HEK293 (cell line): ENCODE results near the gene WDR75.

Experiments used
- CTCF ChIA-PET: fragments of 350-600 bp; formaldehyde crosslinking; extraction: SDS; loops from one replicate; lab custom pipeline; 2021; ENCODE audit warnings: antibody characterized with exemption; lab: Yijun Ruan, JAX
- POLR2A ChIA-PET: fragments of 300-600 bp; formaldehyde crosslinking; extraction: SDS; loops from one replicate; lab custom pipeline; 2020; ENCODE audit warnings: antibody characterized with exemption, inconsistent platforms; lab: Yijun Ruan, JAX
- H3K27ac ChIP-seq: fragments of 200-500 bp; sonication (Bioruptor generic); 2 replicates; pipeline ENCODE4 v1.5.1; 2014; ENCODE audit warnings: low read depth, low read length, control low read depth, inconsistent platforms; ENCODE audit errors: extremely low read depth
- H3K36me3 ChIP-seq, 2 experiments: fragments of 200-500 bp in 1 of 2; sonication (Bioruptor generic) in 1 of 2; 1 replicate in 1 of 2; 2 replicates in 1 of 2; pipeline ENCODE4 v1.5.1; 2014 to 2017; ENCODE audit warnings: inconsistent platforms in 2 of 2, low read length in 2 of 2; ENCODE audit not compliant: control insufficient read depth in 2 of 2, insufficient read depth in 1 of 2
- H3K4me1 ChIP-seq: fragments of 200-500 bp; sonication (Bioruptor generic); 2 replicates; pipeline ENCODE4 v1.5.1; 2014; ENCODE audit warnings: mild to moderate bottlenecking, low read length, inconsistent platforms; ENCODE audit not compliant: control insufficient read depth, insufficient read depth
- H3K4me3 ChIP-seq: 2 replicates; pipeline ENCODE4 v1.5.1; 2011; ENCODE audit warnings: low read depth, mild to moderate bottlenecking, control low read depth, low read length, moderate library complexity
- H3K9me3 ChIP-seq: fragments of 200-500 bp; sonication (Bioruptor generic); 2 replicates; pipeline ENCODE4 v1.5.1; 2014; ENCODE audit warnings: low read depth, low read length, inconsistent platforms; ENCODE audit not compliant: control insufficient read depth, insufficient read depth
- FEZF1 ChIP-seq: fragments of 450-650 bp; formaldehyde crosslinking; IDR thresholded peaks from 2 replicates; pipeline ENCODE4 v1.5.1; 2016; ENCODE audit warnings: missing biosample characterization, missing genetic modification characterization
- MYNN ChIP-seq: fragments of 450-650 bp; formaldehyde crosslinking; IDR thresholded peaks from 2 replicates; pipeline ENCODE4 v1.5.1; 2016; ENCODE audit warnings: missing biosample characterization, missing genetic modification characterization, borderline replicate concordance
- PRDM1 ChIP-seq: fragments of 450-650 bp; formaldehyde crosslinking; IDR thresholded peaks from 2 replicates; pipeline ENCODE4; 2016; ENCODE audit warnings: missing biosample characterization, missing genetic modification characterization
- REPIN1 ChIP-seq: fragments of 450-650 bp; formaldehyde crosslinking; IDR thresholded peaks from 2 replicates; pipeline ENCODE4 v1.5.1; 2017; ENCODE audit warnings: missing biosample characterization, missing genetic modification characterization, low read depth
- ZBTB17 ChIP-seq: fragments of 450-650 bp; formaldehyde crosslinking; IDR thresholded peaks from 2 replicates; pipeline ENCODE4 v1.5.1; 2016; ENCODE audit warnings: missing biosample characterization, missing genetic modification characterization
- ZBTB7A ChIP-seq: fragments of 450-650 bp; formaldehyde crosslinking; IDR thresholded peaks from 2 replicates; pipeline ENCODE4 v1.5.1; 2016; ENCODE audit warnings: low read depth, missing biosample characterization, missing genetic modification characterization
- ZBTB8A ChIP-seq: fragments of 450-650 bp; formaldehyde crosslinking; IDR thresholded peaks from 2 replicates; pipeline ENCODE4 v1.5.1; 2016; ENCODE audit warnings: missing biosample characterization, missing genetic modification characterization
- ZFP37 ChIP-seq: fragments of 450-650 bp; formaldehyde crosslinking; IDR thresholded peaks from 2 replicates; pipeline ENCODE4 v1.5.1; 2016; ENCODE audit warnings: missing biosample characterization, missing genetic modification characterization
- ZNF112 ChIP-seq: fragments of 450-650 bp; formaldehyde crosslinking; IDR thresholded peaks from 2 replicates; pipeline ENCODE4 v1.5.0; 2017; ENCODE audit warnings: missing biosample characterization, missing genetic modification characterization
- ZNF140 ChIP-seq: fragments of 450-650 bp; formaldehyde crosslinking; IDR thresholded peaks from 2 replicates; pipeline ENCODE4 v1.5.1; 2016; ENCODE audit warnings: missing biosample characterization, missing genetic modification characterization
- ZNF16 ChIP-seq: fragments of 450-650 bp; formaldehyde crosslinking; IDR thresholded peaks from 2 replicates; pipeline ENCODE4 v1.5.1; 2016; ENCODE audit warnings: low read depth, missing biosample characterization, missing genetic modification characterization
- ZNF211 ChIP-seq: fragments of 450-650 bp; formaldehyde crosslinking; IDR thresholded peaks from 2 replicates; pipeline ENCODE4 v1.5.1; 2016; ENCODE audit warnings: low read depth, missing biosample characterization, missing genetic modification characterization
- ZNF223 ChIP-seq: fragments of 450-650 bp; formaldehyde crosslinking; IDR thresholded peaks from 2 replicates; pipeline ENCODE4 v1.5.1; 2016; ENCODE audit warnings: missing biosample characterization, missing genetic modification characterization
- ZNF433 ChIP-seq: fragments of 450-650 bp; formaldehyde crosslinking; IDR thresholded peaks from 2 replicates; pipeline ENCODE4 v1.5.1; 2016; ENCODE audit warnings: missing biosample characterization, missing genetic modification characterization, low read depth
- ZNF449 ChIP-seq: fragments of 450-650 bp; formaldehyde crosslinking; IDR thresholded peaks from 2 replicates; pipeline ENCODE4 v1.5.1; 2017; ENCODE audit warnings: missing biosample characterization, mild to moderate bottlenecking, missing genetic modification characterization, moderate library complexity
- ZNF501 ChIP-seq: fragments of 450-650 bp; formaldehyde crosslinking; IDR thresholded peaks from 2 replicates; pipeline ENCODE4 v1.5.1; 2016; ENCODE audit warnings: missing biosample characterization, missing genetic modification characterization
- ZNF510 ChIP-seq: fragments of 450-650 bp; formaldehyde crosslinking; IDR thresholded peaks from 2 replicates; pipeline ENCODE4 v1.5.1; 2018; ENCODE audit warnings: mild to moderate bottlenecking, missing genetic modification characterization, missing biosample characterization; ENCODE audit not compliant: insufficient replicate concordance
- ZNF555 ChIP-seq: fragments of 450-650 bp; formaldehyde crosslinking; conservative IDR thresholded peaks from 2 replicates; pipeline ENCODE4 v1.5.1; 2017; ENCODE audit warnings: missing biosample characterization, mild to moderate bottlenecking, missing genetic modification characterization, inconsistent platforms
- ZNF558 ChIP-seq: fragments of 450-650 bp; formaldehyde crosslinking; IDR thresholded peaks from 2 replicates; pipeline ENCODE4 v1.5.1; 2016; ENCODE audit warnings: missing biosample characterization, missing genetic modification characterization
- ZNF561 ChIP-seq: fragments of 450-650 bp; IDR thresholded peaks from 2 replicates; pipeline ENCODE4 v1.5.1; 2018; ENCODE audit warnings: missing biosample characterization, missing genetic modification characterization, borderline replicate concordance
- ZNF580 ChIP-seq: fragments of 450-650 bp; formaldehyde crosslinking; IDR thresholded peaks from 2 replicates; pipeline ENCODE4 v1.5.1; 2016; ENCODE audit warnings: missing biosample characterization, missing genetic modification characterization
- ZNF610 ChIP-seq: fragments of 450-650 bp; formaldehyde crosslinking; IDR thresholded peaks from 2 replicates; pipeline ENCODE4 v1.5.1; 2016; ENCODE audit warnings: missing biosample characterization, missing genetic modification characterization, borderline replicate concordance
- ZNF664 ChIP-seq: fragments of 450-650 bp; formaldehyde crosslinking; IDR thresholded peaks from 2 replicates; pipeline ENCODE4 v1.5.1; 2016; ENCODE audit warnings: missing biosample characterization, missing genetic modification characterization
- ZNF704 ChIP-seq: fragments of 450-650 bp; formaldehyde crosslinking; IDR thresholded peaks from 2 replicates; pipeline ENCODE4 v1.5.1; 2016; ENCODE audit warnings: missing biosample characterization, missing genetic modification characterization
- ZNF792 ChIP-seq: fragments of 450-650 bp; formaldehyde crosslinking; IDR thresholded peaks from 2 replicates; pipeline ENCODE4 v1.5.1; 2016; ENCODE audit warnings: missing biosample characterization, missing genetic modification characterization
- ZNF830 ChIP-seq: fragments of 450-650 bp; IDR thresholded peaks from 2 replicates; pipeline ENCODE4 v1.5.0; 2018; ENCODE audit warnings: missing biosample characterization, missing genetic modification characterization, low read depth, mild to moderate bottlenecking, moderate library complexity
- TF ChIP-seq, protein P1 (sequence below): sonication (generic); formaldehyde crosslinking; IDR thresholded peaks from 2 replicates; pipeline ENCODE4 v1.8.1; 2022; ENCODE audit warnings: mild to moderate bottlenecking, moderate library complexity, missing genetic modification reagents

WDR75 gene

GRCh38 chr2:189409131-189409530 lies 32.1 kb upstream of the WDR75 start:
- no peak for TF ChIP-seq ZNF223
- no peak for TF ChIP-seq ZNF510
- no peak for TF ChIP-seq ZBTB7A (tag by site-specific recombination)
- TF ChIP-seq FEZF1 (tag by site-specific recombination) = no peak
- no peak for TF ChIP-seq ZNF558 (tag by site-specific recombination)
- no peak for TF ChIP-seq ZNF501
- no peak for TF ChIP-seq ZFP37 (tag by site-specific recombination)
- no peak for TF ChIP-seq ZNF16 (tag by site-specific recombination)
- no peak for TF ChIP-seq ZNF830
- TF ChIP-seq, protein P1, sequence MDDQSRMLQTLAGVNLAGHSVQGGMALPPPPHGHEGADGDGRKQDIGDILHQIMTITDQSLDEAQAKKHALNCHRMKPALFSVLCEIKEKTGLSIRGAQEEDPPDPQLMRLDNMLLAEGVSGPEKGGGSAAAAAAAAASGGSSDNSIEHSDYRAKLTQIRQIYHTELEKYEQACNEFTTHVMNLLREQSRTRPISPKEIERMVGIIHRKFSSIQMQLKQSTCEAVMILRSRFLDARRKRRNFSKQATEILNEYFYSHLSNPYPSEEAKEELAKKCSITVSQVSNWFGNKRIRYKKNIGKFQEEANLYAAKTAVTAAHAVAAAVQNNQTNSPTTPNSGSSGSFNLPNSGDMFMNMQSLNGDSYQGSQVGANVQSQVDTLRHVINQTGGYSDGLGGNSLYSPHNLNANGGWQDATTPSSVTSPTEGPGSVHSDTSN (CRISPR knock-in tag) = no peak
- TF ChIP-seq MYNN (tag by site-specific recombination) = no peak
- no peak for TF ChIP-seq ZBTB17 (tag by site-specific recombination)
- TF ChIP-seq ZNF664 (tag by site-specific recombination) = no peak
- TF ChIP-seq ZNF610 (tag by site-specific recombination) = no peak
- TF ChIP-seq ZNF561 (tag by site-specific recombination) = no peak
- TF ChIP-seq ZNF433 (tag by site-specific recombination) = no peak
- TF ChIP-seq ZBTB8A (tag by site-specific recombination) = no peak
- no peak for TF ChIP-seq ZNF555 (tag by site-specific recombination)
- no peak for TF ChIP-seq ZNF792 (tag by site-specific recombination)
- no peak for TF ChIP-seq ZNF704
- TF ChIP-seq, all 188 proteins: peak for 0
- CTCF ChIA-PET = interaction anchor here (1.2 to 1.9 kb wide), 3 partner anchors 266 to 425 kb away, joined by 3 to 10 read pairs (median 5); no protein-coding TSS in a partner anchor
- 0 out of 2 replicates have a peak, but pooled peaks cover 4% of the 10 kb centered on the region for H3K4me1 ChIP-seq

DNA sequence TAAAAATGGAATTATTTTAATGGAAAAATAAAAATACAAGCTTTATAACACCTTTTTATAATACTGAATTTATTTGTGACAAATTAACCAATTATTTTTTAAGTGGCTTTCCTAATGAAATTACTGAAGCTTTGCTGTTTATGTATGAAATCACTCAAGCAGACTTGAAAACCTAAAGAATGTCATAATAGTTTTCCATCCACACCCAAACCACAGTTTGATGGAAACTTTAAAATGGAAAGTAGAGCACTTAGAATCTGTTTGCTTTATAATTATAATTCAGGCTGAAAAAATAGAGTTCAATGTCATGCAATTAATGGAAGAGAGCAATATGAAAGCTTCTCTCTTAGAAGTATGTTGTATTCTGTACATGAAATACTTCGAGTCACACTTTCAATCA lies 31.6 kb upstream of the WDR75 start:
- H3K36me3 ChIP-seq = no peaks in the 10 kb centered on the region
- H3K4me3 ChIP-seq = no peak overlapping the region
- POLR2A ChIA-PET = interaction anchor here (1.4 kb wide), 1 partner anchor 31 kb away, joined by 4 read pairs; the partner anchor contains the start of gene WDR75
- H3K27ac ChIP-seq = no peak overlapping the region
- CTCF ChIA-PET = interaction anchor here (1.2 to 1.9 kb wide), 3 partner anchors 267 to 425 kb away, joined by 3 to 10 read pairs (median 5); no protein-coding TSS in a partner anchor
- H3K9me3 ChIP-seq = no peaks in the 10 kb centered on the region
- TF ChIP-seq ZNF112 (tag by site-specific recombination) (no peak), ZNF580 (no peak), ZNF140 (no peak), REPIN1 (no peak), ZNF449 (no peak), ZNF211 (tag by site-specific recombination) (no peak), PRDM1 (tag by site-specific recombination) (no peak)
- 0 out of 2 replicates have a peak, but pooled peaks cover 4% of the 10 kb centered on the region for H3K4me1 ChIP-seq

More at GRCh38 chr2:189409131-189409530, 32.1 kb upstream of the WDR75 start:
- POLR2A ChIA-PET = interaction anchor here (1.4 kb wide), 1 partner anchor 32 kb away, joined by 4 read pairs; the partner anchor contains the start of gene WDR75
- Histone ChIP-seq H3K9me3 (no peaks in the 10 kb centered on the region), H3K27ac (no peak overlapping the region), H3K36me3 (no peaks in the 10 kb centered on the region), H3K4me3 (no peak overlapping the region)
